Choroid plexus epithelial cell (primary cell): ENCODE results near the gene PRDM2.

Experiments used
- DNase-seq: peaks from one replicate; pipeline ENCODE4 v3.0.0-alpha.2; 2010; ENCODE audit warnings: low read depth
- H3K4me3 ChIP-seq: 2 replicates; pipeline ENCODE4 v1.5.1; 2011; ENCODE audit warnings: low read depth, mild to moderate bottlenecking, control low read depth, low read length, moderate library complexity
- TF ChIP-seq, protein P1 (sequence below): conservative IDR thresholded peaks from 2 replicates; pipeline ENCODE4 v1.5.1; 2011; ENCODE audit warnings: low read depth, mild to moderate bottlenecking, control low read depth, inconsistent platforms, low read length, moderate library complexity

The PRDM2 gene

DNA sequence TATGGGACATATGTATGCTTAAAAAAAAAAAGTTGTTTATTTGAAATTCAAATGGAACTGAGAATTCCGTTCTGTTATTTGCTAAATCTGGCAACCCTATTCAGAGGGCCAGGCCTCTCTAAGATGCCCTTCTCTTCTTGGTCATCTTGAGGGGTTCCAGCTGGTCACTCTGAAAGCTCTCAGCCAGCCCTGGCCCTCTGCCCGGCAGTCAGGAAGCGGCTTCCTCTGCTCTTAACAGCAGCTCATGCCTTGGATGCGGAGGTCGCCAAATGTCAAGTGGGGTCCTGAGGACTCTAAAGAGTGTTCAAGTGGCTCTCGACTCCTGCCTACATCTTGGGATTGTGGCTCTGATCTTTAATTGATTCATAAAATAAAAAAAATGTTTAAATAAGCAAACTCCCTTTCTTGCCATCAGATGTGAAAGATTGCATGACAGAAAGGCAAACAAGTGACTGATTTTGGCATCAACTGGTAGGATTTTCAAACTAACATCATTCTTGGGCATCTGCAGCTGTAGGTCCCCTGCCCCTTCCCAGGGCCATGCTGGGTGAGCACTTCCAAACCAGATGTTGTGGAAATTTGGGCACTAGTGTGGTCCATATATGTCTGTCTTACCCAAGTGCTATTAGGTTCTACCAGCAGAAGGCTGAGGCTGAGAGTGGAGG, 130.8 kb downstream of the PRDM2 start:
- H3K4me3 ChIP-seq: no peak overlapping the region
- TF ChIP-seq, protein P1, sequence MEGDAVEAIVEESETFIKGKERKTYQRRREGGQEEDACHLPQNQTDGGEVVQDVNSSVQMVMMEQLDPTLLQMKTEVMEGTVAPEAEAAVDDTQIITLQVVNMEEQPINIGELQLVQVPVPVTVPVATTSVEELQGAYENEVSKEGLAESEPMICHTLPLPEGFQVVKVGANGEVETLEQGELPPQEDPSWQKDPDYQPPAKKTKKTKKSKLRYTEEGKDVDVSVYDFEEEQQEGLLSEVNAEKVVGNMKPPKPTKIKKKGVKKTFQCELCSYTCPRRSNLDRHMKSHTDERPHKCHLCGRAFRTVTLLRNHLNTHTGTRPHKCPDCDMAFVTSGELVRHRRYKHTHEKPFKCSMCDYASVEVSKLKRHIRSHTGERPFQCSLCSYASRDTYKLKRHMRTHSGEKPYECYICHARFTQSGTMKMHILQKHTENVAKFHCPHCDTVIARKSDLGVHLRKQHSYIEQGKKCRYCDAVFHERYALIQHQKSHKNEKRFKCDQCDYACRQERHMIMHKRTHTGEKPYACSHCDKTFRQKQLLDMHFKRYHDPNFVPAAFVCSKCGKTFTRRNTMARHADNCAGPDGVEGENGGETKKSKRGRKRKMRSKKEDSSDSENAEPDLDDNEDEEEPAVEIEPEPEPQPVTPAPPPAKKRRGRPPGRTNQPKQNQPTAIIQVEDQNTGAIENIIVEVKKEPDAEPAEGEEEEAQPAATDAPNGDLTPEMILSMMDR: no peak
- DNase-seq: no peak

DNA sequence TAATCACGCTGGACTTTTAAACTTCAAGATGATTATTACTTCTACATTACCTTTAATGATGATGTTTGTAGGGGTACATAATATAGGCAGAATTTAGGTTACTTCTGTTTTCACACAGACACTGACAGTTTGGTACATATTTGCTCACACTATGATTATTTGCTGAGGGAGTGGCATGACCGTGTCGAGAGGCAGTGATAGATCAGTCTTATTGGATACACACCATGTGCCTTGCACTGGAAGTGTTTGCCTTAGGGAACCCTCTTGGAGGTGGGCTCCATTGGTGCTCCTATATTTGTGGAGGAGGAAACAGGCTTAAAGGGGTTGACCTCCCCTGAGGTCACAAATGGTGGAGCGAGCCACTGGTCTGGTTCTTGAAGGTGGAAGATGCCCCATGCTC, 132.1 kb downstream of the PRDM2 start:
- H3K4me3 ChIP-seq: no peak overlapping the region
- TF ChIP-seq, protein P1: no peak
- DNase-seq: no peak

DNA sequence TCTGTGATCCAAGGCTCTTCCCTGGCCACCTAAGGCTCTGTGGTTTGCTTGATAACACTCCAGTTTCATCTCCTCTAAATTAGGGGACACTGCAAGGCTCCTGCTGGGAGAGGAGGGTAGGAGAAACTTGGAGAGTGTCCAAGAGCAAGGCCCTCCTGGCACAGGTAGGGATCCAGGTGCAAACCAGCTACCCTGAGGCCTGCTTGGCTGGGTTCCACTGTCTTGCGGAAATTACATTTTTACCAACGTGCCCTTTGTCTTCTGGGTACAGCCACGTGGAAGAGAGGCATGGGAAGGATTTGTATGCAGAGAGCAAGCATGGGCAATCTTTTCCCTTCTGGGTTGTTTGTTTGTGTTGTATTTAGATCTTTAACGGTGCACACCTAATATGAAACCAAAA, 132.5 kb downstream of the PRDM2 start:
- H3K4me3 ChIP-seq: no peak overlapping the region
- DNase-seq: no peak
- TF ChIP-seq, protein P1: no peak

DNA sequence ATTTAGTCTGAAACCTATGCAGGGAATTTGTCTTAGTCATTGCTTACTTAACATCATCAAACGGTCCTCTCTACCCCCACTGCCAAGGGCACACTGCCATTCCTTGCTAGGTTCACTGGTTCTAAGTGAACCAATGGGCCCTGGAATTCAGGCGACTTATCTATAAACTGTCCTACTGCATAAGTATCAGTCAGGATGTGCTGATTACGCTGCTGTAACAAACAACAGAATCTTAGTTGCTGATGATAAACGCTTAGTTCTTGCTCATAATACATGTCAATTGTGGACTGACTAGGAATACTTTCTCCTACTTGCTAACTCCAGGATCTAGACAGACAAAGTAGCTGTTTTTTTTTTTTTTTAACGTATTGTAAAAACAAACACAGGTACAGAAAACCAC, 136.1 kb downstream of the PRDM2 start:
- TF ChIP-seq, protein P1: no peak
- H3K4me3 ChIP-seq: no peak overlapping the region
- no peak for DNase-seq

DNA sequence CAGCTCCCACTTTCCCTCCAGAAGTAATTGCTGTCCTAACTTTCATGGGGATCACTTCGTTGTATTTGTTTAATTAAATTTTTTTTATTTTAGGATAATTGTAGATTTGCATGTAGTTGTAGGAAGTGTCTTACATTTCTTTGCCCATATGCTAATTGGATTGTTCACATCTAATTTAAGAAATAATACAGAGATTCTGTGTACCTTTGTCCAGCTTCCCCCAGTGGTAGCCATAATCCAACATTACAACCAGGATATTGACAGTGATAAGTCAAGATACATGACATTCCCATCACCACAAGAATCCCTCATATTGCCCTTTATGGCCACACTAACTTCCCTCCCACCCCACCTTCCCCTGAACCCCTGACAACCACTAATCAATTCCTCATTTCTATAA, 136.6 kb downstream of the PRDM2 start:
- TF ChIP-seq, protein P1: no peak
- no peak overlapping the region for H3K4me3 ChIP-seq
- DNase-seq: no peak

DNA sequence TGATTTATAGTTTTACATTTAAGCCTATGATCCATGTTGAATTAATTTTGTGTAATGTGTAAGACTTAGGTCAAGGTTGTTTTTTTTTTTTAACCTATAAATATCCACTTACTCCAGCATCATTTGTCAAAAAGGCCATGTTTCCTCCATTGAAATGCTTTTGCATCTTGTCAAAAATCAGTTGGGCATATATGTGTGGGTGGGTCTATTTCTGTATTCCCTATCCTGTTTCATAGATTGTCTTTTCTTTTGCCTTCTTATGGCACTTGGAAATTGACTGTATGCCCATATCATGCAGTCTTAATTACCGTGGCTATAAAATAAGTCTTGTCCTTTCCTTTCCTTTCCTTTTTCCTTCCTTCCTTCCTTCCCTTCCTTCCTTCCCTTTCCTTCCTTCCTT, 138.2 kb downstream of the PRDM2 start:
- TF ChIP-seq, protein P1: no peak
- no peak for DNase-seq
- H3K4me3 ChIP-seq: no peak overlapping the region

DNA sequence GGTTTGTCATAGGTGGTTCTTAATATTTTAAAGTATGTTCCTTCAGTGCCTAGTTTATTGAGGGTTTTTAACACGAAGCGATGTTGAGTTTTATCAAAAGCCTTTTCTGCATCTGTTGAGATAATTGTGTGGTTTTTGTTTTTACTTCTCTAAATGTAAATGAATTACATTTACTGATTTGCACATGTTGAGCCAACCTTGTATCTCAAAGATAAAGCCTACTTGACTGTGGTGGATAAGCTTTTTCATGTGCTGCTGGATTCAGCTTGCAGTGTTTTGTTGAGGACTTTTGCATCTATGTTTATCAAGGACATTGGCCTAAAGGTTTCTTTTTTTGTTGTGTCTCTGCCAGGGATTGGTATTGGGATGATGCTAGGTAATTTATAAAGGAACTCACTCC, 142.5 kb downstream of the PRDM2 start:
- no peak for DNase-seq
- H3K4me3 ChIP-seq: no peak overlapping the region
- TF ChIP-seq, protein P1: no peak
